Measurements from ENCODE around the gene RAPGEF5.
"Not testable (repeated sequence)": the region's sequence is repeated elsewhere in the genome, so short reads cannot be mapped to it uniquely, and the experiment has no call there.

The RAPGEF5 gene

DNA sequence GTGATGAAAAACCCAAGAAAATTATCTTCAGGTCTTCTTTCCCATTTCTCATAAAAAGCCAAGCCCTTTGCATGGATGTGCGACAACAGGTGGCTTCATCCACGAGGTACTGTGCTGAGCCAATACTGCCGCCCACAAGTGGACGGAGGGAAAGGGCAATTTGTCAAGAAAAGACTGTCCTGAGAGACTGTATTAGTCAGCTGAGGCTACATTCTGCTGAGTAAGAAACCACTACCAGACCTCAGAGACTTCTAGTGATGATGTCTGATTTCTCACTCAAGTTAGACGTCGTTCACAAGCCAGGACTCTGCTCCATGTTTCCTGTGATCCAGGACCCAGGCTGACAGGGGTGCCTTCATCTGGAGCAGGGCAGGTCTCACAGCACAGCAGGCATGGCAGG, 239.7 kb downstream of the RAPGEF5 start:
- no peak for DNase-seq (ENCODE audit: low read depth)

DNA sequence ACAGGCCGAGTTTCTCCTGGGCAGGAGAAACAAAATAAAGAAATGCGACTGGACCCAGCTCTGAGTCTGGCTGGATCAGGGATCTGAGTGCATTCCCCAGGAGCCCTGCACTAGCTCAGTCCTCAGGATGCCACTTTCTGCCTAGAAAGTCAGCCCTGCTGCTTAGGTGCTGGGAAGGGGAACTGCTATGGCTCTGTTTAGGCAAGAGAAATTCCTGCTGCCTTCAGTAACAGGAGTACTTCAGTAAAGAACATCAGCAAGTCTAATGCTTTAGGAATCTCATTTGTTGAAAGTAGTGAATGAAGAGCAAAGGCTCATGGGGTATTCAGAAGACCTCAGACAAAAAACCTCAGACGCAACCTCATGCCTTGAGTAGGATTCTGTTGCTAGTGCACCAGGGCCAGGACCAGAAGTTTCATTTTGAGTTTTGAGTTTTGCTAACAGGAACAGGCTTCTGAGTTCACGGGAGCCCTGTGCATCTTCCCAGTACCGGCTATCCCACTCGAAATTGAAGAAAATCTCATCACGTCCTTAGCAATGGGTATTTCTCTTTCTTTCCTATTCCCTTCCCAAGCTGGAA, 240.4 kb downstream of the RAPGEF5 start:
- DNase-seq (ENCODE audit: low read depth) = no peak

DNA sequence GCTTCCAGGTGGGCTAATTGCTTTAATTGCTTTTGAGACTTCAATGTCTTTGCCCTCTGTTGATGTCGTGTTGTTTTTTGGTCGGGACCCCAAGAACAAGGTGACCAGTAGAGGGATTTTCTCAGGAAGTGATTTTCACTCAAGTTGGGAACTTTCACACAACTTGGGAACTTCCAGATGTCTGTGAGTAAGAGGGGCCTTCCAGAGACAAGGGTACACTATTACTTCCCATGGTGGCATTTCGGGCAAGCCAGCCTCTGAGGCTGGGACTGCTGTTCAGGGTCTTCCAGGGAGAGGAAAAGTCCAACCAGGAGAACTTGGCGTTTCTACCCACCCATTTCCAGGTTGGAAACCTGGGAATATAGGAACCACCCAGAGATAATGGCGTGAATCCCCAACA, 241.3 kb downstream of the RAPGEF5 start:
- DNase-seq (ENCODE audit: low read depth) = no peak

DNA sequence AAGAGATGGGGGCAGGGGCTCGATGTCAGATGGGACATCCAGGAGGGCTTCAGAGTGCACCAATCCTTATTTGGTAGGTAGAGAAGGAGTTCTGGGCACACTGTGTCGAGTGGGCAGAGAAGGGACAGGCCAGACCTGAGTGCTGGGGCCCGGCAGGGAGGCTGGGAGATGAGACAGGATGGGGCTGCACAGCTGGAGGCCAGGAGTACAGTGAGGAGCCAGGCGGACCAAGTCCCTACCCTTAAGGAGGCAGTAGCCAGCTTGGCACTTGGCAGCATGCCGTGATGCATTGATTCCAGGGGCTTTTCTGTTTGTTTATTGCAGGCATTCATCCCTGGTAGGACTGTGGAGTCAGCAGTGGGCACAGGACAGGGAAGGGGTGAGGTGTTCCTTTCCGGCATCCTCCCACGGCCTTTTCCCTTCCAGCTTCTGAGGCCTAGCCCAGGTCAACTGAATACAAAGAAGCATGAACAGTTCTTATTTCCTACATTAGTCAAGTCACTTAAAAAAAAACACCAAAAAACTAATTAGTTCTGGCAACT, 242.4 kb downstream of the RAPGEF5 start:
- DNase-seq (ENCODE audit: low read depth) = no peak

DNA sequence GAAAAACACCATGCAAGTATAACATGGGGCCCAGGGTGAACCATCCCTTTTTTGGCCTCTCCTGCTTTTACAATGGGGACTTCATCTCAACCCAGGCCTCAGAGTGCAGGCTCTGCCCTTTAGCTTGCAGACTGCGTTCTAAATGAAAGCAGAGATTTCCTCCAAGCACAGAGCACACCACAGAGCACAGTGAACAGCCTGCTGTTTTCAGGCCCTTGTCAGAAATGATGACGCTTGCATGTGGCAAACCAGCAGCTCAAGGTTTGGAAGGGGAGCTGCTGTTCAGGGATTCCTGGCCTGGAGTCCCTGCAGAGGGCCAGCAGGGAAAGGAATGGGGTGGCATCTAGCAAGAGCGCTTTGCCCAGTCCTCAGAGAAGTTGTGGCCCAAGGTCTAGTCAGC, 243.9 kb downstream of the RAPGEF5 start:
- DNase-seq (ENCODE audit: low read depth) = no peak

DNA sequence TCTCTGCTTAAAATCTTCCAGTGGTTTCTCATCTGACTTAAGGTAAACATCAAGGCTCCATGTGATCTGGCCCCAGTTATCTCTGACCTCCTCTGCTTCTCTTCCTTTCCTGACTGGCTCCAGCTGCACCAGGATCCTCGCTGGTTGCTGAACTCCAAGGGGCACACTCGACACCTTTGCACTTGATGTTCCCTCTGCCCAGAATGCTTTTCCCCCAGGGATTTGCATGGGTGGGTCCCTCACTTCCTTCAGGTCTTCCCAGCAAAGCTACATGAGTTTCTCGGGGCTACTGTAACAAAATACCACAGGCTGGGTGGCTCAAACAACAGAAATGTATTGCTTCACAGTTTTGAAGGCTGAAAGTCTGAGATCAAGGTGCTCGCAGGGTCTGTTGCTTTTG, 245.3 kb downstream of the RAPGEF5 start:
- DNase-seq (ENCODE audit: low read depth) = no peak

DNA sequence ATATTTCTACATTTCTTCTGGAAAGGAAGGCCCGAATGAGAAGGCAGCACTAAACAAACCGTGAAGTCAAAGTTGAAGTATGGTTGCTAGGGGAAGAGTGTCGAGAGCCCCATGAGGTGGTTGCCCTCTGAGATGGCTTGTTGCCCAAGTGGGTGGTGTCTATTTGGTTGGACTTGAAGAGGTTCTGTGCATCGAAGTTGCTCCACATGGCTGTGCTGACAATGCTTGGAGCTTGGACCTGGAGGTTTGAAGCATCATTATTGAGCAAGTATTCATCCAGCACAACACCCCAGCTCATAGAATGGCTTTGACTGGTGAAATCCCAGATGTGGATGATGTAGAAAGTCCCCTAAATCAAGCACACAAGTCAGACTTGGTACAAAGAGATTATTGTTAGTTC, 246.1 kb downstream of the RAPGEF5 start:
- DNase-seq (ENCODE audit: low read depth) = no peak

DNA sequence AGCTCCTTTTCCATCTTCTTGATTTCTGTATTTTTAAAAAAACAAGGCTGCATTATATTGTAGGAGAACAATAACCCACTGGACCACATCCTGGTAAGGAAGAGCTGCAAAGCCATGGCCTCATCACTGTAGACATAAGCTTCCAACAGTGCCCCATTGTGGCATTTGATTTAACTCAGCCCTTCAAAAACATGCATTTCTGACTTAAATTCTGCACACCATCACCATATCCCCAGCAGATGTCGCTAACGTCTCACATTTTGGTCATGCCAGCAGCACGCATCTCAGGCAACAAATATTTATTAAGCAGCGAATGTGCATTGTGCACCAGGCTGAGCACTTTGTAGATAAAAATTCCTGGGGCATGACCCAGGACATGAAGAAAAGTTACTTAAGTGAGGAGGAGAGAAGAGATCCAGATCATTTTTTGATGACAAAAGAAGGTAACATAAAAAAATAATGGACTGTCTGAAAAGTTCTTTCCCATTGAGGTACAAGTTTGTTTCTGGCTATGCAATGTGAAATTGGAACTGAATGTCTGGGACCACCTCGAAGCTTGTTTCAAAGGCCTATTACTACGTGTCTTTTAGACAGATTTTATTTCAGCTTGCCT, 246.6 kb downstream of the RAPGEF5 start:
- peak; percentile 55 for DNase-seq (ENCODE audit: low read depth)

DNA sequence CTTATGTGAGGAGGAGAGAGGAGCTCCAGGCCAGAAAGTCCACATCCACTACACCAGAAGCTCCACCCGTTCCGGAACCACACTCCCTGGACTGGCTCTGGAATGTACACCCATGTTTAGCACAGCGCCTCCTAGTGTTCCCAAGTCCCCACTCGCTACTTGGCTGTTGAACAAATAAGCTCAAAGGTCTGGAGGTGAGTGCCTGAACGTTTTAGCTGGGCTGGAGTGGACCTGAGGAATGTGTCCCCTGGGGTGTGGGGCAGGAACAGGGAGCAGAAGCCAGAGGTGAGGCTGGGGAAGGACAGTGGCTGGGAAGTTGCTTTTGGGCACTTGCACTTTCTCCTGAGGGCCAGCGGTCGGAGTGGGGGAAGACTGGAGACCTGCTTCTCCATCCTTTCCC, 247.2 kb downstream of the RAPGEF5 start:
- DNase-seq (ENCODE audit: low read depth) = no peak

DNA sequence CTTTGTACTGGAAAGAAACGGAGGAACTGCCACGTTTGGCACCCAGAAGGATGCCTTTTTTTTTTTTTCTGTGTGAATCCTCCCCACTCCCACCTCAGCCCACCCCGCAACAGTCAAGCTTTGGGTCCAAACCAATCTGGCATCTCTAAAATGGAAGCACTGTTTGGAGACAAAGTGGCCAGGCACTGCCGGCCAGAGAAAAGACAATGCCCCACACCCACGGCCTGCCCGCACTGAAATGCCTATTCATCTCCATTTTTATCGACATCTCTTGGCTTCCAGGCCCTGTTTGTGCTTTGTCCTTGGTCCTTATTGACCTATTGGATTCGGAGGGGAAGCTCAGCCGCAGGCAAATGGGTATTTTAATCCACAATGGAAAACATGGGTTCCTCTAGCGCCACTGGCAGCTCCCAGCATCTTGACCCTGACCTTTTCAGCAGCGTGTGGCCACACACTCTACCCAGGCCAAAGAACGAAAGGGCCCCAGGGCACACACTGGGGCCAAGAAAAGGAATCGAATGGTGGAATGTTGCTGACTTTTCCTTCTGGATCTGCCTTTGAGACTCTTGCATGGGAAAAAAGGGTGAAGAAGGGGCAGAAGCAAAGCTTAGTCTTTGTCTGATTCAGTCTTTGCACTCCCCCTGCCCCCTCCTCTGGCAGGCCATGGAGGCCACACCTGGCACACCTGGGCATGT, 248.7 kb downstream of the RAPGEF5 start:
- DNase-seq (ENCODE audit: low read depth) = no peak

DNA sequence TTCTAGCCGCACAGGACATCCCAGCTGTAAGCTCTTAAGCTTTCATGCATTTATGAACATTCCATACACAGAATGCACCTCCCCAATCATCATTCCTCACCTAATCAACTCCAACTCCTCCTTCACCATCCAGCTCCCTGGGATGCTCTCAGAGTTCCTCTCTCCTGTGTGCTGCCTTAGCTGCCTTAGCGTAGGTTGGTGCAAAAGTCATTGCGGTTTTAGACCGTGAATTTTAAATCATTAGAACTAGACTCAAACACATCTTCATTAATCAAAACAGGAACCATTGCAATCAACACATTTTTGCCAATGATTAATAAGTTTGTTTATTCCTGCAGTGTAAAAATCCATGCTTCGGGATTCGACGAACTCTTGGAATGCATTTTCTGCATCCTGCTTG, 251.4 kb downstream of the RAPGEF5 start:
- DNase-seq (ENCODE audit: low read depth) = no peak

DNA sequence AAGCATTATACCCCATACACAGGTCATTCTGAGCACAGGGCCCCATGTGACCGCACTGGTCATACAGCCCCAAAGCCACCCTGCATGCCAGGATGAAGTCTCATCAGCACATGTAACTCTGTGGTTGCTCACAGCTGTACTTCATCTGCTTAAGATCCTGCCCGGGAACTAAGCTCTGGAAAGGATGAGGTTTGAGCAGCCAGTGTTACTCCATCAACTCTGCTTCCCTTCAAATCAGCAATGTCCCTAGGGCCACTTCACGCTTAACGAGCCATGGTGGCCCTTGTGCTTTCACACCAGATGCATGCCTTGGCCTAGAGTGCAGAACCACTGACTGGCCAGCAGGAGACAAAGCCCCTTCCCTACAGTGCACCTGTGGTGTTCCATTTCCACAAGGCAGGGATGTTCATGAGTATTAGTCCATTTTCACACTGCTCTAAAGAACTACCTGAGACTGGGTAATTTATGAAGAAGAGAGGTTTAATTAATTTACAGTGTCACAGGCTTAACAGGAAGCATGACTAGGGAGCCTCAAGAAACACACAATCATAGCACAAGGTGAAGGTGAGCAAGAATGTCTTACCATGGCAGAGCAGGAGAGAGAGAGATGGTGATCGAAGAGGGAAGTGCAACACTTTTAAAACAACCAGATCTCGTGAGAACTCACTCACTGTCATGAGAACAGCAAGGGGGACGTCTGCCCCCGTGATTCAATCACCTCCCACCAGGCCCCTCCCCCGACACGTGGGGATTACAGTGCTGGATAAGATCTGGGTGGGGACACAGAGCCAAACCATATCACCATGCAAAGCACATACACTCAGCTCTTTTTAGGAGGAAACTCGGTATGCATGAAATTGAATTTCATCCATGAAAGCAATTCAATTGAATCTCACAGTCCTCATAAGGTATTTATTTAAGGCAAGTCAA, 262.3 kb downstream of the RAPGEF5 start:
- no peak for DNase-seq (ENCODE audit: low read depth)

DNA sequence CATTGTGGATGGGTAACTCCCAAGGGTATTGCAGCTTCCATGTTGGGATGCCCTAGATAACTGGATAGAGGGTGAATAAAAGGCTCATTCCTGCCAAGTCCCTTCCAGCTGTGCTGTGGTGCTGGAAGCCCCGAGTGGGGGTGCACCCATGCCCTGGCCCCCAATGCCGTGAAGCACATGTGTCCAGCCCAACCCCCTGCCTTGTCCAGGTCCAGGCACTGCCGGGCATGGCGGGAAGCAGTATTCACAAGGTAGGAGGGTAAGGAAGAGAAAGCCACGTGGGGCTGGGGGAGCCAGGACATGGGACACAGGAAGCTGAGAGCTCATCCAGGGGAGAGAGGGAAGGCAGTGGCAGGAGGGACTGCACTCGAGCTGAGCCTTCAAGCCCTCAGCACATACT, 263.0 kb downstream of the RAPGEF5 start:
- DNase-seq (ENCODE audit: low read depth) = no peak

DNA sequence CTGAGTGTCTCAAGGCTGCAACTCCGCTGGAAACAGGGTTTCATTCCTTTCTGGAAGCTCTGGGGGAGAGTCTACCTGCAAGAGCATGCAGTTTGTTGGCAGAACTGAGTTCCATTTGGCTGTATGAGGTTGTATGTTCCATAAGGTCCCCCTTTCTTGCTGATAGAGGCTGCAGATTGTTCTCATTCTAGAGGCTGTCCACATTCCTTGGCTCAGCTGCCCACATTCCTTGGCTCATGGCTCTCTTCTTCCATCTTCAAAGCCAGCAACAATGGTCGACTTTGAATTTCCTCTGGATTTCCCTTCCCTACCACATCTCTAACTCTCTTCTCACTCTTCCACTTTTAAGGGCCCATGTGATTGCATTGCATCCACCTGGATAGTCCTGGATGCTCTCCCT, 264.0 kb downstream of the RAPGEF5 start:
- DNase-seq (ENCODE audit: low read depth) = no peak

DNA sequence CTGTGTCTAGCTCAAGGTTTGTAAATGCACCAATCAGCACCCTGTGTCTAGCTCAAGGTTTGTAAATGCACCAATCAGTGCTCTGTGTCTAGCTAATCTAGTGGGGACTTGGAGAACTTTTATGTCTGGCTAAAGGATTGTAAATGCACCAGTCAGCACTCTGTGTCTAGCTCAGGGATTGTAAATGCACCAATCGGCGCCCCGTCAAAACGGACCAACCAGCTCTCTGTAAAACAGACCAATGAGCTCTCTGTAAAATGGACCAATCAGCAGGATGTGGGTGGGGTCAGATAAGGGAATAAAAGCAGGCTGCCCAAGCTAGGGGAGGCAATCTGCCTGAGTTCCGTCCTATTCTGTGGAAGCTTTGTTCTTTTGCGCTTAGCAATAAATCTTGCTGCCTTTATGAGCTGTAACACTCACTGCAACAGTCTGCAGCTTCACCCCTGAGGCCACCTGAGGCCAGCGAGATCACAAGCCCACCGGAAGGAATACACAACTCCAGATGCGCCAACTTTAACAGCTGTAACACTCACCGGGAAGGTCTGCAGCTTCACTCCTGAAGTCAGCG, 265.9 kb downstream of the RAPGEF5 start:
- DNase-seq (ENCODE audit: low read depth) = not testable (repeated sequence)

DNA sequence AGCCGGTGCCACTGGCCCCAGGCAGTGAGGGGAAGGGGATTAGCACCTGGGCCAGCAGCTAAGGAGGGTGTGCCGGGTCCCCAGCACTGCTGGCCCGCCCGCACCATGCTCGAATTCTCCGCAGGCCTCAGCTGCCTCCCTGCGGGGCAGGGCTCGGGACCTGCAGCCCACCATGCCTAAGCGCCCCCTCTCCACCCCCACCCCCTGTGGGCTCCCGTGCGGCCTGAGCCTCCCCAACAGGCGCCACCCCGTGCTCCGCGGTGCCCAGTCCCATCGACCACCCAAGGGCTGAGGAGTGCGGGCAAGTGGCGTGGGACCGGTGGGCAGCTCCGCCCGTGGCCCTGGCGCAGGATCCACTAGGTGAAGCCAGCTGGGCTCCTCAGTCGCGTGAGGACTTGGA, 266.4 kb downstream of the RAPGEF5 start:
- no peak for DNase-seq (ENCODE audit: low read depth)

DNA sequence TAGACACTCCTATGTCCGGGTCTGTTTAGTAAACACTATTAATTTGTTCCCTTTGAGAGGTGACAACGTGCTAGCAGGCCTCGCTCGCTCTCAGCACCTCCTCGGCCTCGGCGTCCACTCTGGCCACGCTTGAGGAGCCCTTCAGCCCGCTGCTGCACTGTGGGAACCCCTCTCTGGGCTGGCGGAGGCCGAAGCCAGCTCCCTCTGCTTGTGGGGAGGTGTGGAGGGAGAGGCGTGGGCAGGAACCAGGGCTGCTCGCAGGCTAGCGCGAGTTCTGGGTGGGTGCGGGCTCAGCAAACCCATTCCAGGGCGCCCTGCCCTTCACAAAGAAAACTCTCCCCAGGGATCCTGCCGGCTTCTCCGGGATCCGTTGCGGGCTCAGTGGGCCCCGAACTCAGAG, 266.8 kb downstream of the RAPGEF5 start:
- no peak for DNase-seq (ENCODE audit: low read depth)

DNA sequence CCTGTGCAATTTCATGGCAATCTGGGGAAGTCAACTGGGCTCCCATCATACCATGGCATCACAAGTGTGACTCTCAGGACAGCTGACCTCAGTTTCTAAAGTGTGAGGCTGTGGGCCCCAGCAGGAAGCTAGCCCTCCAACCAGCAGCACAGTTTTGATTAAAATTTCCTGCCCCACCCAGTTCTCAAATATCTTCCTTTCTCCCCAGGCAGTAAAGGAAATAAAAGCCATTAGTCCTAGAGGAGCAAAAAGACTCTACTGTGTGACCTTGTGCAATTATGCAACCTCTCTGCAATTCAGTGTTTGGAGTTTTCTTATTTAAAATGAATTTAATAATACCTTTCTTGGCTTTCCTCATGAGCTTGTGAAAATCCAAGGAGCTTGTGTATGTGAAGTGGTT, 268.1 kb downstream of the RAPGEF5 start:
- no peak for DNase-seq (ENCODE audit: low read depth)

DNA sequence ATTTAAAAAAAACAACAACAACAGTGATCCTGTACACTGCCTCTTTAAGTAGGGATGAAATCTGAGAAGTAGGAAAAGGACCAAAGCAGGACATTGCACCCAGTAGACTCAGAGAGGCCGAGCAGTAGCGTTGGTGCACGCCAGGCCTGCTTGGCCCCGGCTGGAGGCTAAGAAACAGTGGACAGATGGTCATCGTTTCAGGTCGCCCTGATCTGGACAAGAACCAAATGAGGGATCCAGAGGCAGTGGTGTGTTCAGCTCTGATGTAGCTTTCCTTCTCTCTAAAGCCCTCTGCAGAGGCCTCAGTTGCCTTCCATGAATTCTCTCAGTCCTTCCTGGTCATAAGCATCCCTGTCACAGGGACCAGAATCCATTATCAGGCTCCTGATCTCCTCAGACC, 269.1 kb downstream of the RAPGEF5 start:
- no peak for DNase-seq (ENCODE audit: low read depth)

DNA sequence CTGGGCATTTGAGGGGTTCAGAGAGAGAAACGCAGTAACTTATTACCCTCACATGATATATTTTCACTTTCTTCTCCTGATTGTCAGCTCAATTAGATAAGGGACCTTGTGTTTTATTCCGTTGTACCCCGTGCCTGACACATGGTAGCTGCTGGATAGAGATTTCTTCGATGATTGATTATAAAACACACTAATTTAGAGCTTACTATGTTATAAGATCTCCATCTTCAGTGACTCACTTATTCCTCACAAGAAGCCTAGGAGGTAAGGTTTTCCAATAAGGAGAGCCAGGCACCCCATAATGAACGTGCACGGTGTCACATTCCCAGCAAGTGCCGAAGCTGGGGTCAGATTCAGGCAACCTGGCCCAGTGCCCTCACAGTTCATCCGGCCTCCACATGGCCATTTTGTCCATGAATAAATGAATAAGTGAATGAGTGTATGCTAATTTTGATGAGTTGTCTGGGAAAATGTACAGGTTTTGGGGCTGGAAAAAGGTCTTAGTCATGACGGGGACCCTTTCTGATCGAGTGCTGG, 273.2 kb downstream of the RAPGEF5 start:
- DNase-seq (ENCODE audit: low read depth) = no peak

DNA sequence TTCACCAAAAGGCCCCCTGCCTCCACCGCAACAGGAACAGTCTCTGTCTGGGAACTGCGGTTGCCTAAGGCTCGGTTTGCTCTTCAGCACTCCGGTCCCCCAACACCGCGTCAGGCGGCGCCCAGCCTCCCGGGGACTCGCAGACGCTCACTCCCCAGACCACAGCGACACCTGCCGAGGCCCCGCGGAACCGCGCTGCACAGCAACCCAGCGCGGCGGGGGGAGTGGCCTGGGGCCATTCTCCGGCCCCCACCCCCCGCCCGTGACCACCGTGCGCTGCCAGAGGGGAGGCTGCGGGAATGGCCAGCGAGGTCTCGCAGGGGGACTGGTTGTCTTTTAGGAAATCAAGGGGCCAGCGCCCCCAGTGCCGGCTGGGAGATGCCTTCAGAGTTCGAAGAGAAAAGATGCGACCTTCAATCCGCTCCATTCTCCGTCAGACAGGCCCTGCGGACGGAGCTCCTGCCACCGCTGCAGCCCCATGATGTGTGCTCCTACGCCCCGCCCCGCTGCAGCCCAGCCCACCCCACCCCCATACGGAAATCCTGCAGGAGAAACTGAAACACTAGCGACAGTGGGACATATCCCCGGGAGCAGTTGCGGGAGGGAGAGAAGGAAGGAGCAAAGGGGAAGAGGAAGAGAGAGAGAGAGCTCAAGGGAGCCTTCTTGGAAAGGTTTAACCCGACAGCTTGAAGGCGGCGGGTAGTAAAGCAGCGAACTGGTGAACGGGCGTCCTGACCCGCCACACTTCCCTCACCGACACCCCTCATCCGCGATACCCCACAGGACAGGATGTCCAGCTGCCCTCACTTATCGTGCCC, 273.9 kb downstream of the RAPGEF5 start:
- DNase-seq (ENCODE audit: low read depth) = peak; percentile 28
